Fibroblast of skin of right quadriceps (primary cell): ENCODE results near the gene WDR18.
A peak's percentile ranks its signal among the peaks of the same experiment; 100 is the strongest.

Experiments
- DNase-seq: peaks from one replicate; pipeline ENCODE4 v3.0.0-alpha.2; 2013

WDR18 gene

DNA sequence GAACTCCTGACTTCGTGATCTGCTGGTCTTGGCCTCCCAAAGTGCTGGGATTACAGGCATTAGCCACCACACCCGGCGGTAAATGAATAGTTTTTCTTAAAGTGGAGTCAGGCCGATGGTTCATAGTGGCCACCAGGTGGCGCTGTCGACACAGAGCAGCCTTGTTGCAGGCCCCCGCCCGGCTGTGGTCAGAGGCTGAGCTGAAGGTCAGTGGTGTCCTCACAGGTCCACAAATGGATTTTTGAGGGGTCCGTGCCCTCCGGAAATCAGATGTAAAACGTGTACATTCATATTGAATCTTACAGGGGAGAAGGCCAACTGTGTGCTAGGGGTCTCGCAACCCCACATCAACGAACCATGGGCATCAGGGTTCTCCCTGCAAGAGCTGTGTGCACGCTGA is 13.4 kb upstream of the WDR18 start:
- no peak for DNase-seq

DNA sequence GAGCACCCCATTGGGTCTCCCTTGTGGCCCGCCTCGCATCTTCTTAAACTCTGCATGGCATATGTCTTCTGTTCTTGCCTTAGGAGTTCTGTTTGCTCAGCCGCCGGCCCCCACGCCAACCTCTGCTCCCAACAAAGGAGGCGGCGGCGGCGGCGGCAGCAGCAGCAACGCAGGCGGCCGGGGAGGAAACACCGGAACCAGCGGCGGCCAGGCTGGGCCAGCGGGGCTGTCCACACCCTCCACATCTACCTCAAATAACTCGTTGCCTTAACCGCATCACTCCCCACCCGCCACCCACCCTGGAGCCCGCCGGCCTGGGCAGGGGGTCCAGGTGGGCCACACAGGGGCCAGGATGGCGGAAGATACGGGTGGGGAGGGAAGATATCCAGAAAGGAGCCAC is 12.3 kb upstream of the WDR18 start:
- no peak for DNase-seq

DNA sequence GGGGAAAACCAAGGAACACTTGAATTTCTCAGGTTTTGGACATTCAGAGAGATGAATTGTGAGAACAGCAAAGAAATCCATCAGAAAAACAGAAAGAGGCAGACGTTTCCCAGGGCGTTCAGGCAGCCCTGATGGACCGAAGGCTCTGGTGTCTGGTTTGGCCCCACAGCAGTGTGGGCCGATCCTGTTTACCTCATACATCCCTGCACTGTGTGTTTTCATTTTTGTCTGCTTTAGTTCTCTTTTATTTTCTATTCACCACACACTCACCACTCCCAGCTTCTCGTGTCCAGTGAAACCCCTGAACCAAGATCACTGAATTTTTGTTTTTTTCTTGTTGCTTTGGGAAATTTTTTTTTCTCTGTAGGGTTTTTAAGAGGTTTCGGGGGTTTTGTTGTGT is 11.9 kb upstream of the WDR18 start:
- no peak for DNase-seq

DNA sequence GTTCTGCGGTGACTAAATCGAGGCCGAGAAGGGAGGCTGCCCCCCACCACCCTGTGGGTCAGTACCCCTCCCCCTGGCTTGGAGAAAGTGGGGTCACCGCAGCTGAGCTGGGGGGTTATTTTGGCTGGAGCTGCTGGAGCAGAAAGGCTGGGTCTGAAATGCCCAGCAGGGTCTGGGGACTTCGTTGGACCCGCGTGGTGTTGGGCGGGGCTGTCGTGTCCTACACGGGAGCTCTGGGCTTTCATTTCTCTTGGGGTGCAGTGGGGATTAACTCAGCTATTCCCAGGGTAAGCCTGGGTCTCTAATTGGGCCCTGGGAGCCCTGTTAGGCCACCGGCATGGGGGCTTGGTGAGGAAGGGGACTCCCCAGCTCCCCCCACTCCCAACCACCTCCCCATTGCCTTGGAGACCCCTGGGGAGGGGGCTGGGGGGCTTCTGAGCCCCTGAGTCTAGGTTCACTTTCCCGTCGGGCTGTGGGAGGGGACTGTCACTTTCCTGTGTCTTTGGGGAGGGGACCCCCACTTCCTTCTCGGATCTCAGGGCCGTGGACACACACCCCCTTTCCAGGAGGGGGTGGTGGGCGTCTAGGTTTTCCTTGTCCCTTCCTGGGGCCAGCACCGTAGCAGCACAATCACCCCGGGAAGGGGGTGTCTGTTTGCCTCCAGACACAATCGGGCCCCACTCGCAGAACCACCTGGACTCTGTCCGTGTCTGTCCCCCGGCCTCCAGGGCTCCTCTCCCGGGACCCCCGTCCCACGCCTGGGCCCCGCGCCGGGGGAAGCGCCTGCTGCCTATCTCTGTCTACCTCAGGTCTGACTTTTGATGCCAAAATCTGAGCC is 10.2 kb upstream of the WDR18 start:
- DNase-seq: no peak

DNA sequence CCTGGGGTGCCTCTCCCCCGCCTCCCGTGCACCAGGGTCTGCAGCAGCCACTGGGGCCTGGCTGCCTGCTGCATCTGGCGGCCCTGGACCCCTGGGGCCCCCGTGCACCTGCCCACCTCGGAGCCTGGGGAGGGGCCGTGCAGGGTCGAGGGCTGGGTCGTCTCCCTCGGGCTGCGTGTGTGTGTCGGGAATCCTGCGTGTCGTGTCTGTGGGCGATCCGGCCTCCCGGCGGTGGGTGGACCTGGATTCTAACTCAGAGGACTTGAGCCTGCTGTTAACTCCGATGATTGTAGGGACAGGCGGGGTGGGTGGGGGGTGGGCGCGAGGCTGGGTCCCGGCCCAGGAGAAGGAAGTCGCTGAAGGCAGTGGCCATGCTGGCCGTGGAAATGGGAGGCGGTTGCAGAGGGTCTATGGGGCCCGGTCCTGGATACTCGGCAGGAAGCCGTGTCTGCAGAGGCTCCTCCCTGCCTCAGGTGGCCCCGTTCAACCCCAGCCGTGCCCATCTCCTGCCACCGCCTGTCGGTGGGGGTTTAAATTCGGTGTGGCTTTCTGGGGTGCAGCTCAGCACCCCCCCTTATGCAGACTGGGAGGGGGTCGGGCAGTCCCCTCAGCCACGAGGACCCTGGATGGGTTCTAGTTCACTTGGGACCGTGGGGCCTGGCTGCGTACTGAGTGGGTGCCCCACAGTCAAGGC is 9.4 kb upstream of the WDR18 start:
- DNase-seq: no peak

DNA sequence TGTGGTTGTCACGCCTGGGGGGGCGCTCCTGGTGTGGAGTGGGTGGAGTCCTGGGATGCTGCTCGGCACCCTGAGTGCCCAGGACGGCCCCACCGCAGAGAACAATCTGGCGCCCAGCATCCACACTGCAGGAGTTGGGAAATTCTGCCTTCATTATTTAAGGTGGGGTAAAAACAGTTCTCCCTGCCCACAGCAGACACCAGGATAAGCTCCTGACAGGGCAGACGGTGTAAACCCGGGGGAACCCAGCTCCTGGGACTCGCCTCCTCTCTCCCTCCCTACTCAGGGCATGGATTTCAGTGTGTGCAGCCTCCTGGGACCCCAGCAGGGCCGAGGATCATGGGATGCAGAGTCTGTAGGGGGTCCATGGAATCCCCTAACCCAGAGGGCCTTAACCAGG is 7.7 kb upstream of the WDR18 start:
- DNase-seq: no peak

DNA sequence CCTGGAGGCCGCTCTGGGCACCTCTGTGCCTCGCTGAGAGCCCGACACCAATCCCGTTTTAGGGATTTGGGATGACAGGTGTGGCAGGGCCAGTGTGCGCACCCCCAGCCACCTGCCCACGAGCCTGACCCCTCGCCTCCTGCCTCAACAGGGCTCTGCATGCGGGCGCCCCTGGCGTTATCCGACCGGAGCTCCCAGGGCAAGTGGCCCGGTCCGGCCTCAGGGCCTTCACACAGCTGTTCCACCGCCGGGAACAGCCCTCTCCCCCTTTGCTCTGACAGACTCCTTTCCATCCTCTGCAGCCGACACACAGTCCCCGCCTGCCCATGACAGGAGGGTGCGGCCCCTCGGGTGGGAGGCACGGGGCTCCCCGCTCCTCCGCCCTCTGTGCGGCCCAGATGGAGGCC is 7.1 kb upstream of the WDR18 start:
- no peak for DNase-seq

DNA sequence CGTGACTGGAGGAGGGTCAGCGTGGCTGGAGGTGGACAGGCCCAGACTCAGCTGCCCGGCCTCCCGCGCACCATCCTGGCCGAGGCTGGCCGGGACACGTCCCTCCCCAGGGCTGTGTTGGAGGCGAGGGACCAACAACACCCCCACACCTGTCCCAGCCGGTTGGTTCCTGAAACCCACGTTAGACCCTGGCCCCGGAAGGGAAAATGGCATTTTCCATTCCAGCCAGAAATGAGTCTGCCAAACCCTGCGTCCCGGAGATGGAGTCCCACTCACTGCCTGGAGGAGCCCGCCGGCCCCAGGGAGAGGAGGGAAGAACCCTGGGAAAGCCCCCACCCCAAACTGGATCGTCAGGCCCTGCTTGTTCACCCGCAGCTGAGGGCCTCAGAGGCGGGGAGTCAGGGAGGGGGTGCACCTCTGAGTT is 4.8 kb upstream of the WDR18 start:
- DNase-seq: no peak

DNA sequence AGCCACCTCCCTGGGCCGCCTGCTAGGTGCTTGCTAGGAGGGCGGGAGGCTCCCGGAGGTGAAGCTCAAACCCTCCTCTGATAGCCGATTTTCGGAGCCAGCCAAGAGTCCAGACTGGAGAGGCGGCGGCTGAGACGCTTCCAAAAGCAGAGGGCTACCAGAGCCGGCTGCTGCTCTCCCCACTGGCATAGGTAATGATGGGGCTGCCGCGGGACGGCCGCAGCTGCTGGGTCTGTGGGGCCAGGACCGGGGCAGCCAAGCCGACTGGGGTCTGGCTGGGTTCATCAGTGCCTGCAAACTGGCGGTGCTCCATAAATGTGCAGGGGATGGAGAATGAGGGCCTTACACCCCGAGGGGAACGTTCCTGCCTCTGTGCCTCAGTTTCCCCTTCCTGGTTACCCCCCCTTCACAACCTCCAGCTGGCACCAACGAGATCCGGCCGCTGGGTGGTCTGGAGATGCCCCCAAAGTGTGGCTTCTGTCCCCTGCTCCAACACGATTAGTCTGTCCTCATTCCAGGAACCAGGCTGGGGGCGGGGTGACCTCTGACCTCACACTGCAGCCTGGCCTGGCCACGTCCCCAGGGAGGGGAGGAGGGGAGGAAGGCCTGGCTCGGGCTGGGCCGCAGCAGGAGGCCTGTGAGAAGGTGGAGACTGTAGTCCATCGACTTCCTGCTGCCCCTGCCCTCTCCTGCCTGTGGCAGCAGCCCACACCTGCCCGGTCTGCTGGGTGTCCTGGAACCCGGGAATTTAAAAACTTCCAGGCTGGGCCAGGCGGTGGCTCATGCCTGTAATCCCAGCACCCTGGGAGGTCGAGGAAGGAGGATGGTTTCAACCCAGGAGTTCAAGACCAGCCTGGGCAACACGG is 3.8 kb upstream of the WDR18 start:
- no peak for DNase-seq

DNA sequence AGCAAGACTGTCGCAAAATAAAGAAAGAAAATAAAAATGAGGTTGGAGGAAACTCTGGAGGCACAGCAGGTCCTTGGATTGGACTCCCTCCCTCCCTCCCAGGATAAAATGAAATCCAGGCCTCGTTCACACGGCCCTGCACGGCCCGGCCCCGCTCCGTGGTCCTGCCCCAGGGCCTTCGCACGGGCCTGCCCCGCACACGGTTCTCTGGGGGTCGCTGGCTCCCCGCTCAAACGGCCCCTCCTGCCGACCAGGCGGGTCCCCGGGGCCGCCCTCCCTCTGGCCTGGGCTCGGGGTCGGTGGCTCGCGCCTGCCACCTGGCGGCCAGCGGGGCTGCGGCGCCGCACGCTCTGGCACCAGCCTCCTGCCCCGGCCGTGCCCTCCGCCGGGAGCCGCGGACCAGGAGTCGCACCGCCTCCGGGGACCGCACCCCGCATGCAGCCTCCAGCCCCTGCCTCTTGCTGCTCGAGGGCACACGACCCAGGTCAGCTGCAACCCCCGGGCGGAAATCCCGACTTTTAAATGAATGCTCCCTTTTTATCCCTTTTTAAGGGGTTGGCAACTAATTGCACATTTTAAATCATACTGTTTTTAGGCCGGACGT is 1.5 kb upstream of the WDR18 start:
- DNase-seq: peak; percentile 49

DNA sequence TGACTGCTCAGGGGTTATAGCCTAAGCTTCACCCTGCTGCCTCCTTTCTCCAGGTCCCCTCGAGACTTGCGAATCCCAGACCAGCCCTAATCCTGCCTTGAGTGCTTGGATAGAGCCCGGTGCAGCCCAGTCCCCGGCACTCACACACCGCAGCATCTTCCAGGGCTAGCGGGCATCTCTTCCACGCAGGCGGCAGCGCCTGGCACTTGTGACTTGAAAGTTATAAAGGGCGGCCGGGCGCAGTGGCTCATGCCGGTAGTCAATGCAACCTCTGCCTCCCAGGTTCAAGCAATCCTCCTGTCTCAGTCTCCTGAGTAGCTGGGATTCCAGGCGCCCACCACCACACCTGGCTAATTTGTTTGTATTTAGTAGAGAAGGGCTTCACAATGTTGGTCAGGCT is 1.9 kb downstream of the WDR18 start:
- DNase-seq: no peak

DNA sequence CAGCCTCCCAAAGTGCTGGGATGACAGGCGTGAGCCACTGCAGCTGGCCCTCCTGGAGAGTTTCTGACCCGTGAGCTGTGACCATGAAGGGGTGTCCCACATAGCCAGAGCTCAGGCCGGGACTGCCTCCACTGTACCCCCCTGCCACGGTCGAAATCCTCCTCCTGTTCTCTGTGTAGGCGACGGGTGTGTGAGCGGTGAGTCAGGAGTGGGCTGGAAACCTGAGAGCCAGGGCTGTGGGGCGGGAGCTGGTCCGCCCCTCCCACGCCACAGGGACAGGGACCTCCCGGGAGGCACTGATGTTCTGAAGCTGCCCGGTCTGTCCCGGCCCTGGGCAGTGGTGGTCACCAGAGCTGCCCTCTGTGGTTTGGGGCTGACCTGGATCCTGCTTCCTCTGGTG is 3.9 kb downstream of the WDR18 start:
- DNase-seq: no peak

DNA sequence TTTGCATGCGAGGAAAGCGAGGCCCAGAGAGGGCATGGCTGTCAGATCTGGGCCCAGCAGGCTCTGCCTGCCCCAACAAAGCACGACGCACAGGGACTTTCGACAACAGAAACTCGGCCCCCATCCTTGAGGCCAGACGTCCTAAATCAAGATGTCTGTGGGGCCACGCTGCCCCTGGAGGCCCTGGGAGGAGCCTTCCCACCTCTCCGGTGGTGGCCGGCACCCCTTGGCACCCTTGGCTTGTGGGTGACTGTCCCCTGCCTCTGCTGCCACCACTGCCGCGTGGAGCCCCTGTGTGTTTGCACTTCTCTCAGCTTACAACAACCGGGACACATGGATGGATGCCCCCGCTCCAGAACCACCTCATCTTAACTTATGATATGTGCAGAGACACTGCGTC is 4.4 kb downstream of the WDR18 start:
- no peak for DNase-seq

DNA sequence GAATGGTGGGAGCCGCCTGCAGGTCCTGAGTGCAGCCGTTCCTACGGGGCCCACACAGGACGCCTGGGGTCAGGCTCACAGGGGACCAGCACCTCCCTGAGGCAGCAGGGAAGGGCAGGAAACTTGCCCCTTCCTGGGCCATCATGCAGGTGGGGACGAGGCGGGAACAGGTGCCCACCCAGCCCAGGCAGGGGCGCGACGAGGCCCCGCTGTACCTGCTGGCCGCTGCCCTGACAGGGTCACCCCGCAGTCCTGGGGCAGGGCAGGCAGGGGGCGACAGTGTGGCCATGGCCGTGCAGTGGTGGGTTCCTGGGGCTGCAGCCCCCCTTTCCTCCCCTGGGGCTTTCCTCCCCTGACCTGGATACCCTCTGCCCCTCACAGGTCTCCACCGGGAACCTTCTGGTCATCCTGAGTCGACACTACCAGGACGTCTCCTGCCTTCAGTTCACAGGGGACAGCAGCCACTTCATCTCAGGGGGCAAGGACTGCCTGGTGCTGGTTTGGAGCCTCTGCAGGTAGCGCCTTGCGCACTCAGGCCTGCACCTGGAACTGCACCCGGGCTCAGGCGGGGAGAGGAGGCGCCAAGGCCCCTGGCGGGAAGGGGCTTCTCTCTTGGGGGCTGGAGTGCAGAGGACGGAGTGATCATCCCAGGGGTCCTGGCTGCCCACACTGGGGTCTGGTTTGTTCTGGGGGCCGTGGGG is 5.4 kb downstream of the WDR18 start:
- DNase-seq: no peak

DNA sequence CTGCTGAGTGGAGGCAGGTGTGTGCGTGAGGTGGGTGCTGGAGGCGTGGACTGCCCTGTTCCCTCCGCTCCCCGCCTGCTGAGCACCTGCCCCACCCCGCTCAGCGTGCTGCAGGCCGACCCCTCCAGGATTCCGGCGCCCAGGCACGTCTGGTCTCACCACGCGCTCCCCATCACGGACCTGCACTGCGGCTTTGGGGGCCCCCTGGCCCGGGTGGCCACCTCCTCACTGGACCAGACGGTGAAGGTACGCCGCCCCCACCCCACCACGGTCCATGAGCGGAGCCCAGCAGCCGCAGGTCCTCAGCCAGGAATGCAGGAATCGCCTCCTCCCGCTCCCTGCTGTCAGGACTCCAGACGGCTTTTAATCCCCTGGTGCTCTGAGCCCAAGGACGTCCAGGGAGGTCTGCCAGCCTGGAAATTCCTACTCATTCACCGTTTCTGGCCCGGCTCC is 6.0 kb downstream of the WDR18 start:
- no peak for DNase-seq

DNA sequence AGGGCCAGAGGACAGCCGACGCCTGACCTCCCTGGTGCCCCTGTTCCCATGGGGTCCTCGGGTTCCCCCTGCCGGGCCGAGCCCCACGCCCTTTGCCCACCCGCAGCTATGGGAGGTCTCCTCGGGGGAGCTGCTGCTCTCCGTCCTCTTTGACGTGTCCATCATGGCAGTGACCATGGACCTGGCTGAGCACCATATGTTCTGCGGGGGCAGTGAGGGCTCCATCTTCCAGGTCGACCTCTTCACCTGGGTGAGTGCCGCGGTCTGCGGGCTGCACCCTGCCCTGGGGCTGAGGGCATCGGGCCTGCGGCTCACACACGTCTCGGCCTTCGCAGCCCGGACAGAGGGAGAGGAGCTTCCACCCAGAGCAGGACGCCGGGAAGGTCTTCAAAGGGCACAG is 6.6 kb downstream of the WDR18 start:
- no peak for DNase-seq

DNA sequence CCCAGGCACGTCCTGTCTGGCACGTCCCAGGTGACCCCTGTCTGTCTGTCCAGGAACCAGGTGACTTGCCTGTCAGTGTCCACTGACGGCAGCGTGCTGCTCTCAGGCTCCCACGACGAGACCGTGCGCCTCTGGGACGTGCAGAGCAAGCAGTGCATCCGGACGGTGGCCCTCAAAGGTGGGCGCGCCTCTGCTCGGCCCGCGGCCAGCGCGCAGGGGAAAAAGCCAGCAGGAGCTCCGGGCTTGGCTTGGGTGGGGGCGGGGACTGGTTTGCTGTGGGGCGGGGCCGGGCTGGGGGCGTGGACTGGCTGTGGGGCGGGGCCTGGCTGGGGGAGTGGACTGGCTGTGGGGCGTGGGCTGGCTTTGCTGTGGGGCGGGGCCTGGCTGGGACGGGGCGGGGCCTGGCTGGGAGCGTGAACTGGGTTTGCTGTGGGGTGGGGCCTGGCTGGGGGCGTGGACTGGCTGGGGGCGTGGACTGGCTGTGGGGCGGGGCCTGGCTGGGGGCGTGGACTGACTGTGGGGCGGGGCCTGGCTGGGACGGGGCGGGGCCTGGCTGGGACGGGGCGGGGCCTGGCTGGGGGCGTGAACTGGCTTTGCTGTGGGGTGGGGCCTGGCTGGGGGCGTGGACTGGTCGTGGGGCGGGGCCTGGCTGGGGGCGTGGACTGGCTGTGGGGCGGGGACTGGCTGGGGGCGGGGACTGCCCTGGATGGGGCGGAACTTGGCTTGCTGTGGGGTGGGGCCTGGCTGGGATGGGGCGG is 7.2 kb downstream of the WDR18 start:
- DNase-seq: peak; percentile 46

DNA sequence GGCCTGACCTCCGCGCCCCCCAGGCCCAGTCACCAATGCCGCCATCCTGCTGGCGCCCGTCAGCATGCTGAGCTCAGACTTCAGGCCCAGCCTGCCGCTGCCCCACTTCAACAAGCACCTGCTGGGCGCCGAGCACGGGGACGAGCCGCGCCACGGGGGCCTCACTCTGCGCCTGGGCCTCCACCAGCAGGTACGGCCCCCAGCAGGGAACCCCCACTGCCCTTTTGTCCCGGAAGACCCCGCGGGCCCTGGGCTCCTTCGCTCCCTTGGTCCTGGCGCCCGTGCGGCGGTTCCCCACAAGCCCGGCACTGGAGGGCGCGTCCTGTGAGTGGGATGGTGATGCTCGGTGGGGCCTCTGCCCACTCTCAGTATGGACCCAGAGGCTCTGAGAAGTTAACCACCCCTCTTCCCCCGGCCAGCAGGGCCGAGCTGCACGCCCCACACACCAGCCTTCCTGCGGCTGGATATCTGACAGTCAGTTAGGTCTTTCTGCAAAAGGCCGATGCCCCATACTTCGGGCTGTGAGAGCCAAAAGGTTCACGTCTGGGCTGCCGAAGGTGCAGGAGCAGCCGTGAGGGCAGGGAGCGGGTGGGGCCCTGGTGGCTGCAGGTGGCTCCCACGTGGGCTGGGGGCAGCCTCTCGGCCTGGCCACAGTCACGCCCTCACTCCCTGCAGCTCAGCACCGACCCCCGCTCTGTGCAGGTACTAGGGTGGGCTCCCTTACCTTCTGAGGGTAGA is 8.0 kb downstream of the WDR18 start:
- no peak for DNase-seq

DNA sequence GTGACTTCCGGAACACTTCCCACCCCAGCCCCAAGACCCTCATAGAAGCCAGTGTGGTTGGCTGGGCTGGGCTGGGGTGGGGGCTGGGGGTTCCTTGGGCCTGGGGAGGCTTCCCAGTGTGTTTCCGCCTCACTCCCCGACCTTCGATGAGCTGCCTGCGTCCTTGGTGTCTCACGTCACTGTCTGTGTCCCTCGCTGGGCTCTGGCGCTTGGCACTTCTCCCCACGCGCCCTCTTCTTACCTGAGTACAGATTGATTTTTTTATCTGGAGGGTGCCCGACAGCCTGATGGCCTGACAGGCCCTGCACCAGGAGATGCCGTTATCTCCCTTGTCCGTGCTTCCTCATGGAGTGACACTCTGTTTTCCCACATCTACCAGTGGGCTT is 8.5 kb downstream of the WDR18 start:
- no peak for DNase-seq

DNA sequence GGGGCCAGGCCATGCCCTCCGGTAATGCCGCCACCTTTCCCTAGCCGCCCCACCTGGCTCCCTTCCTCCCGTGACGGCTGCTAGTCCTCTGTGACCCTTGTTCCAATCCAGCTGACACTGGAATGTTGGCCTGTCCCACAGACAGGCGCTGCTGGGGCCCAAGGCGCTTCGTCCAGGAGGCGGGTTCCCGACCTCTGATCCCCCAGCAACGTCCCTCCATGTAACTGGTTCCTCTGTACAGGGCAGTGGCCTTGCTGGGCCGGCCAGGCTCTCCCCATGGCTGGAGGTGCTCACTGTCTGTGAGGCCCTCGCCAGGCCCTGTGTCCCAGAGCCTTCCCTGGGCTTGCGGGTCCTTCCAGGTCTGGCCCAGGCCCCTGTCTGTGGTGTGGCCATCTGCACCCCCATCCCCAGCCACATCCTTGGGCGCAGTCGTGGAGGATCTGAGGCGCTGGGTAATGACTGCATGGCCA is 9.3 kb downstream of the WDR18 start:
- no peak for DNase-seq
